Thyroid gland (tissue), 4 donors: ENCODE data around the gene SLC25A45.
A peak's percentile ranks its signal among the peaks of the same experiment; 100 is the strongest.

ENCODE experiments used
- POLR2A ChIP-seq, 2 donors: fragments of 450-650 bp; IDR thresholded peaks; one replicate each; pipeline ENCODE4 v1.6.1; 2017; ENCODE audit warnings: antibody characterized with exemption in 2 of 2, mild to moderate bottlenecking in 2 of 2, moderate library complexity in 1 of 2
- TF ChIP-seq, protein P1 (sequence below), 6 experiments: fragments of 200-600 bp in 3 of 6; fragments of 450-650 bp in 3 of 6; sonication (generic) in 3 of 6; IDR thresholded peaks; one replicate each; pipeline ENCODE4 v1.5.1; 2016 to 2019; ENCODE audit warnings: antibody characterized with exemption in 6 of 6, mild to moderate bottlenecking in 2 of 6, inconsistent platforms in 1 of 6, moderate library complexity in 1 of 6

DNA sequence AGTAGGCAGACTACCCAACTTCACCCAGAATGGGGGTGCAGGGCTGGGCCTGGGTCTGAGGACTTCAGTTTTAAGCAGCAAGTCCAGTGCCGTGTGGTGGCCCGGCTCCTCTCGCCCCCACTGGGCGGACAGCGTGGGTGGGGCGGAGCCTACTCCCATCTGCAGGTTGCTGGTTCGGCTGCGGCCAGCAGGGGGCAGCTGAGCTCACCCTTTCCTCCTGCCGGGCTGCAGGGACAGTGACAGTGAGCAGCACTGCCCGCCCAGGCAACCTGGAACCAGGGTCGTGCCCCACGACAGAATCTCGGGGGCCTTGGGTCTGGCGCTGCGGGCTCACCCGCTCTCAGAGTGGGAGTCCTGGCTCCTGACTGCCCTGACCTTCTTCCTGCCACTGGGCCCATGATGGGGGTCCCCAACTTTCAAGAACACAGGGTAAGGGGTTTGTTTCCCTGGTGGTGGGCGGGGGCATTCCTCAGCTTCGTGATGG, 33.9 kb upstream of the SLC25A45 start:
- TF ChIP-seq, protein P1, sequence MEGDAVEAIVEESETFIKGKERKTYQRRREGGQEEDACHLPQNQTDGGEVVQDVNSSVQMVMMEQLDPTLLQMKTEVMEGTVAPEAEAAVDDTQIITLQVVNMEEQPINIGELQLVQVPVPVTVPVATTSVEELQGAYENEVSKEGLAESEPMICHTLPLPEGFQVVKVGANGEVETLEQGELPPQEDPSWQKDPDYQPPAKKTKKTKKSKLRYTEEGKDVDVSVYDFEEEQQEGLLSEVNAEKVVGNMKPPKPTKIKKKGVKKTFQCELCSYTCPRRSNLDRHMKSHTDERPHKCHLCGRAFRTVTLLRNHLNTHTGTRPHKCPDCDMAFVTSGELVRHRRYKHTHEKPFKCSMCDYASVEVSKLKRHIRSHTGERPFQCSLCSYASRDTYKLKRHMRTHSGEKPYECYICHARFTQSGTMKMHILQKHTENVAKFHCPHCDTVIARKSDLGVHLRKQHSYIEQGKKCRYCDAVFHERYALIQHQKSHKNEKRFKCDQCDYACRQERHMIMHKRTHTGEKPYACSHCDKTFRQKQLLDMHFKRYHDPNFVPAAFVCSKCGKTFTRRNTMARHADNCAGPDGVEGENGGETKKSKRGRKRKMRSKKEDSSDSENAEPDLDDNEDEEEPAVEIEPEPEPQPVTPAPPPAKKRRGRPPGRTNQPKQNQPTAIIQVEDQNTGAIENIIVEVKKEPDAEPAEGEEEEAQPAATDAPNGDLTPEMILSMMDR (IDR thresholded peaks at IDR 0.05), result peak; percentile 92 to 100 (median 98)
- TF ChIP-seq POLR2A (IDR thresholded peaks at IDR 0.05), result peak in 1 of 2 donors; percentile 53
